ENCODE data around the gene TSHZ2.

GRCh38 chr20:53087037-53087777 lies 115.0 kb downstream of the TSHZ2 start:
- TF ChIP-seq CTCF (IDR thresholded peaks at IDR 0.05) (no peak), POLR2A (IDR thresholded peaks at IDR 0.05) (no peak)
